ENCODE results near the gene CDK15. TPM values are rescaled to one million over a fixed set of nuclear protein-coding genes. Genes with fewer than 3 reads are reported as not detected.

The CDK15 gene
- total RNA-seq, 1 experiment from 2014 or later = 4.8 TPM

GRCh38 chr2:201852462-201852861 lies 46.1 kb downstream of the CDK15 start:
- no peak for DNase-seq (ENCODE audit: low read depth, low spot score)
- no peak for TF ChIP-seq SIN3A (IDR thresholded peaks at IDR 0.05; ENCODE audit: borderline replicate concordance, insufficient read depth, low read depth, low read length)
- no peaks in the 10 kb centered on the region for H3K9me3 ChIP-seq (ENCODE audit: control insufficient read depth, insufficient read depth, low read depth, low read length)
- ChIA-PET CTCF (no interaction called here), POLR2A (no interaction called here)
- no TSS peak for BruUV-seq (replicated peaks)
- H3K4me1 ChIP-seq (ENCODE audit: control insufficient read depth, insufficient read depth, low read length) = peaks cover 8% of the 10 kb centered on the region; the same call in 1 of the 2 replicates
- no peak overlapping the region for H3K27ac ChIP-seq (ENCODE audit: low read length)
- H3K27me3 ChIP-seq (ENCODE audit: control insufficient read depth, insufficient read depth, low read length) = no peaks in the 10 kb centered on the region
- in situ Hi-C loops (cut with HindIII; ENCODE audit: low pct_unique_long_range_greater_than_20kb, low sequenced_read_pairs) = no loop called here
- intact Hi-C loops (cut with micrococcal nuclease; ENCODE audit: unreplicated experiment) = no loop called here
- H3K36me3 ChIP-seq (ENCODE audit: control insufficient read depth, insufficient read depth, low read length) = no peaks in the 10 kb centered on the region
- ATAC-seq = no peak
- no peak overlapping the region for H3K4me3 ChIP-seq (ENCODE audit: low read depth in 2 of 2, low read length in 2 of 2)

DNA sequence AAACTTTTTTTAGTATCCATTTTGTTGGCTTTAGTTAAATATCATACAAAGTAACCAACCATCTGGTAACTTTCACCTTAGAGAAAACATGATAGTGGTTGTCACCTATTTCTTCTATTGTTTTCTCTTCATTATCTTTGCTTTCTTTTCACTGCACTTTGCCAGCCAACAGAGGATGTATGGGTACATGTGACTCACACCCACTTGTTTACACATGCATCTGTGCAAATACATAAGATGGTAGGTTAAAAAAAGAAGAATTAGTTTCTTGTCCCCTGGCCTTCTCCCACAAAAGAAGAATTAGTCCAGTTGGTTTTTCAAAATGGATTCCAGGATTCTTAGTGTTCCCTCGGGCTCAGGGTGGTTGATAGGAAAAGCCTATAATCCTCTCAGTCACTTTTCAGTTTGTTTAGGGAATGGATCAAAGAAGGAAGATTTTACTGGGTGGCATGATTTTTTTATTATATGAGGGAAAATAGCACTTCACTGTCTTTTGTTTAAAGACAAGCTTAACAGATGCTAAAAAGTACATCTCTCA lies 46.6 kb downstream of the CDK15 start:
- in situ Hi-C loops (cut with HindIII; ENCODE audit: low pct_unique_long_range_greater_than_20kb, low sequenced_read_pairs) = no loop called here
- Histone ChIP-seq H3K4me3 (ENCODE audit: low read depth in 2 of 2, low read length in 2 of 2) (no peak overlapping the region), H3K27ac (ENCODE audit: low read length) (0 out of 2 replicates have a peak overlapping the region, but pooled peaks have one; percentile 40), H3K9me3 (ENCODE audit: control insufficient read depth, insufficient read depth, low read depth, low read length) (no peaks in the 10 kb centered on the region), H3K27me3 (ENCODE audit: control insufficient read depth, insufficient read depth, low read length) (no peaks in the 10 kb centered on the region), H3K4me1 (ENCODE audit: control insufficient read depth, insufficient read depth, low read length) (peaks cover 8% of the 10 kb centered on the region; the same call in 1 of the 2 replicates), H3K36me3 (ENCODE audit: control insufficient read depth, insufficient read depth, low read length) (no peaks in the 10 kb centered on the region)
- no peak for TF ChIP-seq TCF7L2 (IDR thresholded peaks at IDR 0.05; ENCODE audit: low read depth, low read length)
- TF ChIP-seq POLR2AphosphoS5 (IDR thresholded peaks at IDR 0.05; ENCODE audit: low read depth, low read length) = no peak
- no peak for TF ChIP-seq CTCF (IDR thresholded peaks at IDR 0.05)
- TF ChIP-seq REST (IDR thresholded peaks at IDR 0.05; ENCODE audit: insufficient read depth in 1 of 2, low read depth in 2 of 2, low read length in 1 of 2) = no peak
- no peak for TF ChIP-seq SIN3A (IDR thresholded peaks at IDR 0.05; ENCODE audit: borderline replicate concordance, insufficient read depth, low read depth, low read length)
- DNase-seq (ENCODE audit: low read depth, low spot score) (no peak), ATAC-seq (no peak)
- intact Hi-C loops (cut with micrococcal nuclease; ENCODE audit: unreplicated experiment) = no loop called here
- POLR2A ChIA-PET = interaction anchor here (0.6 kb wide), 1 partner anchor 225 kb away, joined by 4 read pairs; no protein-coding TSS in a partner anchor
- BruUV-seq (replicated peaks) = no TSS peak
- CTCF ChIA-PET = interaction anchor here (0.7 kb wide), 1 partner anchor 226 kb away, joined by 5 read pairs; no protein-coding TSS in a partner anchor

DNA sequence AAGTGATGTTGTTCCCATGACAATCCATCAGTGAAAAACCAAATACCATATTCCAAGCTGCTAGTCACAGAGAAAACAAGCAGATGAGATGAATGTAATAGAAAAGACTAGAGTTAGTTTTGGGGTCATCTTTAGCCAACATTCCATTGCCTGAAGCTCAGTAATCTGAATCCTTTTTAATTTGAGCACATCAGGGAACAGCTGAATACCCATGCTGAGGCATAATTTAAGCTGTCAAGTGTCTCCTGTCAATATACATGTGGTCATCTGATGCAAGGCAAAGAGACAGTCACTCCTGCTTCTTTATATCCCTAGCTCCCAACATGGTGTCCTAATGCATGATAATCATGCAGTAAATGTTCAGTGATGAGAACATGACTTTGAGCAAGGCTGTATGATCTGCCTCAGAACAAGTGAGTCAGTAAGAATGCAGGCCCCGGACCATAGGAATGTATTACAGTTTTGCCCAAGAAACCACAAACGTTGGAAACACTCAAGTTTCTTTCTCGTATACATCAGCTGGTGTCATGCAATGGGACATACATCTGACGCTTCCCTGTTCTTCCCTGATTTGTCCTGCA lies 48.0 kb downstream of the CDK15 start:
- POLR2A ChIA-PET = no interaction called here
- BruUV-seq (replicated peaks) = no TSS peak
- TF ChIP-seq REST (IDR thresholded peaks at IDR 0.05; ENCODE audit: insufficient read depth in 1 of 2, low read depth in 2 of 2, low read length in 1 of 2) (no peak), TCF7L2 (IDR thresholded peaks at IDR 0.05; ENCODE audit: low read depth, low read length) (no peak), CTCF (IDR thresholded peaks at IDR 0.05) (no peak), POLR2AphosphoS5 (IDR thresholded peaks at IDR 0.05; ENCODE audit: low read depth, low read length) (no peak), SIN3A (IDR thresholded peaks at IDR 0.05; ENCODE audit: borderline replicate concordance, insufficient read depth, low read depth, low read length) (no peak)
- Histone ChIP-seq H3K27me3 (ENCODE audit: control insufficient read depth, insufficient read depth, low read length) (no peaks in the 10 kb centered on the region), H3K9me3 (ENCODE audit: control insufficient read depth, insufficient read depth, low read depth, low read length) (no peaks in the 10 kb centered on the region), H3K36me3 (ENCODE audit: control insufficient read depth, insufficient read depth, low read length) (no peaks in the 10 kb centered on the region), H3K4me1 (ENCODE audit: control insufficient read depth, insufficient read depth, low read length) (peaks cover 8% of the 10 kb centered on the region; the same call in 1 of the 2 replicates), H3K4me3 (ENCODE audit: low read depth in 2 of 2, low read length in 2 of 2) (no peak overlapping the region), H3K27ac (ENCODE audit: low read length) (no peak overlapping the region; the same call in 1 of the 2 replicates)
- no peak for DNase-seq (ENCODE audit: low read depth, low spot score)
- CTCF ChIA-PET = interaction anchor here (0.6 kb wide), 1 partner anchor 14 kb away, joined by 10 read pairs; no protein-coding TSS in a partner anchor
- in situ Hi-C loops (cut with HindIII; ENCODE audit: low pct_unique_long_range_greater_than_20kb, low sequenced_read_pairs) (no loop called here), intact Hi-C loops (cut with micrococcal nuclease; ENCODE audit: unreplicated experiment) (no loop called here)
- peak; percentile 86 for ATAC-seq

Measured in Panc1 (cell line).